SK-N-SH treated with all-trans-retinoic acid at 6 μM for 48 hours (cell line): ENCODE results near the gene IFITM1.

Experiments used
- ATAC-seq: fragments of 200-7000 bp; cut with Tn5 transposase; 3 replicates; pipeline ENCODE4 v1.9.1; 2020; ENCODE audit warnings: mild to moderate bottlenecking, moderate library complexity
- ARNTL ChIP-seq: fragments of 450-650 bp; formaldehyde crosslinking; IDR thresholded peaks from 2 replicates; pipeline ENCODE4 v1.5.0; 2020; ENCODE audit warnings: low read depth, mild to moderate bottlenecking, moderate library complexity, borderline replicate concordance
- BACH2 ChIP-seq: fragments of 250-450 bp; sonication (Bioruptor Pico); IDR thresholded peaks from 2 replicates; pipeline ENCODE4 v1.9.0; 2021; ENCODE audit warnings: mild to moderate bottlenecking, borderline replicate concordance
- CSDC2 ChIP-seq: fragments of 250-450 bp; sonication (Bioruptor Pico); IDR thresholded peaks from 2 replicates; pipeline ENCODE4 v1.5.0; 2020; ENCODE audit warnings: mild to moderate bottlenecking, moderate library complexity
- OSR1 ChIP-seq: fragments of 250-450 bp; sonication (Bioruptor Pico); IDR thresholded peaks from 2 replicates; pipeline ENCODE4 v1.8.0; 2022; ENCODE audit warnings: moderate library complexity, mild to moderate bottlenecking, inconsistent platforms
- SNAI2 ChIP-seq: fragments of 250-450 bp; sonication (Bioruptor Pico); IDR thresholded peaks from 2 replicates; pipeline ENCODE4 v1.5.0; 2020; ENCODE audit warnings: mild to moderate bottlenecking, moderate library complexity
- TCF4 ChIP-seq: fragments of 250-450 bp; sonication (Bioruptor Pico); IDR thresholded peaks from 2 replicates; pipeline ENCODE4 v1.8.0; 2021; ENCODE audit warnings: mild to moderate bottlenecking, moderate library complexity, borderline replicate concordance
- TOX ChIP-seq: fragments of 250-450 bp; sonication (Bioruptor Pico); IDR thresholded peaks from 2 replicates; pipeline ENCODE4 v1.8.0; 2021; ENCODE audit warnings: mild to moderate bottlenecking, moderate library complexity, borderline replicate concordance
- ZC3H10 ChIP-seq: fragments of 250-450 bp; sonication (Bioruptor Pico); IDR thresholded peaks from 2 replicates; pipeline ENCODE4 v1.5.1; 2021; ENCODE audit warnings: mild to moderate bottlenecking, moderate library complexity
- ZFP3 ChIP-seq: fragments of 250-450 bp; sonication (Bioruptor Pico); IDR thresholded peaks from 2 replicates; pipeline ENCODE4 v1.5.0; 2020; ENCODE audit warnings: mild to moderate bottlenecking, moderate library complexity
- ZFP30 ChIP-seq: fragments of 450-650 bp; formaldehyde crosslinking; IDR thresholded peaks from 2 replicates; pipeline ENCODE4 v1.5.0; 2022; ENCODE audit warnings: mild to moderate bottlenecking, moderate library complexity
- ZNF565 ChIP-seq: fragments of 450-650 bp; formaldehyde crosslinking; conservative IDR thresholded peaks from 2 replicates; pipeline ENCODE4 v1.5.0; 2020; ENCODE audit warnings: low read depth, mild to moderate bottlenecking, moderate library complexity
- ZNF70 ChIP-seq: fragments of 450-650 bp; formaldehyde crosslinking; IDR thresholded peaks from 2 replicates; pipeline ENCODE4 v1.5.0; 2020; ENCODE audit warnings: mild to moderate bottlenecking, moderate library complexity
- ZNF8 ChIP-seq: fragments of 450-650 bp; formaldehyde crosslinking; IDR thresholded peaks from 2 replicates; pipeline ENCODE4 v1.5.0; 2020; ENCODE audit warnings: mild to moderate bottlenecking, moderate library complexity
- TF ChIP-seq, protein P1 (sequence below): fragments of 250-450 bp; sonication (Bioruptor Pico); IDR thresholded peaks from 2 replicates; pipeline ENCODE4 v1.5.1; 2021; ENCODE audit warnings: mild to moderate bottlenecking, moderate library complexity
- TF ChIP-seq, protein P2 (sequence below): fragments of 250-450 bp; sonication (Bioruptor Pico); IDR thresholded peaks from 2 replicates; pipeline ENCODE4 v1.5.1; 2020; ENCODE audit warnings: low read depth, mild to moderate bottlenecking, moderate library complexity
- TF ChIP-seq, protein P3 (sequence below): fragments of 250-450 bp; sonication (Bioruptor Pico); IDR thresholded peaks from 2 replicates; pipeline ENCODE4 v1.8.0; 2020; ENCODE audit warnings: mild to moderate bottlenecking, moderate library complexity, borderline replicate concordance
- TF ChIP-seq, protein P4 (sequence below): fragments of 250-450 bp; sonication (Bioruptor Pico); IDR thresholded peaks from 2 replicates; pipeline ENCODE4 v1.5.0; 2020; ENCODE audit warnings: mild to moderate bottlenecking, moderate library complexity

The IFITM1 gene

DNA sequence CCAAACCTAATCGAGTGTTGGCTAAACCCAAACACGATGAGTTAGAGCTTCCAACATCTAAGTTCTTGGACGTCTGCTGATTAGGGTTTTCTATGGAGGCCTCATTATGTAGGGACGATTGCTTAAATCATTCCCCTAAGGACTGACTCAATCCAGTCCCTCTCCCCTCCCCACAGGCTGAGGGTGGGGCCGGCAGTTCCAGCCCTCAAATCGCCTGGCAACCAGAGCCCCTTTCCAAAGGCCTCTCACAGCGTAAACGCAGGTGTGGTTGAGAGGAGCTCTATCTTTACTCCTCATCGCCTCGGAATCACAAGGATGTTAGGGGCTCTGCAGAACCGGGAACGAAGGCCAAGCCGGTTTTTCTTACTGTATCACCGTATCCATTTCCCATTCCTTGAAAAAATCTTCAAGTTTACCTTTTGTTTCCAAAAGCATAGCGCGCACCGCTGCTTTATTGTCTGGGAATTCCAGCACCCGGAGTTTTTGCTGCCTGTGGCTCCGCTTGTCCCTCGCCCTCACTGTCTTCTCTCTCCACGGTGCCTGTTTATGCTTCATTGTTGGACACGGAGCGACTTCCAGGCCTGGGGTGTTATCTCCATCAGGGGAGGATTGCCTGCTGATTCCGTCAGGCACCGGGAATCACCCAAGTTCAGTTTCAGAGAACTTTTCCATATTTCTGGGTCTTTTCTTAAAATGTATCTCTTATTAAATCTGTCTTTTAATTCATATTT lies 20.6 kb downstream of the IFITM1 start:
- TF ChIP-seq TCF4 (CRISPR knock-in tag) (no peak), BACH2 (CRISPR knock-in tag) (no peak), CSDC2 (CRISPR knock-in tag) (no peak)
- TF ChIP-seq, protein P1, sequence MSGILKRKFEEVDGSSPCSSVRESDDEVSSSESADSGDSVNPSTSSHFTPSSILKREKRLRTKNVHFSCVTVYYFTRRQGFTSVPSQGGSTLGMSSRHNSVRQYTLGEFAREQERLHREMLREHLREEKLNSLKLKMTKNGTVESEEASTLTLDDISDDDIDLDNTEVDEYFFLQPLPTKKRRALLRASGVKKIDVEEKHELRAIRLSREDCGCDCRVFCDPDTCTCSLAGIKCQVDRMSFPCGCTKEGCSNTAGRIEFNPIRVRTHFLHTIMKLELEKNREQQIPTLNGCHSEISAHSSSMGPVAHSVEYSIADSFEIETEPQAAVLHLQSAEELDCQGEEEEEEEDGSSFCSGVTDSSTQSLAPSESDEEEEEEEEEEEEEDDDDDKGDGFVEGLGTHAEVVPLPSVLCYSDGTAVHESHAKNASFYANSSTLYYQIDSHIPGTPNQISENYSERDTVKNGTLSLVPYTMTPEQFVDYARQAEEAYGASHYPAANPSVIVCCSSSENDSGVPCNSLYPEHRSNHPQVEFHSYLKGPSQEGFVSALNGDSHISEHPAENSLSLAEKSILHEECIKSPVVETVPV (CRISPR knock-in tag), result no peak
- TF ChIP-seq, protein P2, sequence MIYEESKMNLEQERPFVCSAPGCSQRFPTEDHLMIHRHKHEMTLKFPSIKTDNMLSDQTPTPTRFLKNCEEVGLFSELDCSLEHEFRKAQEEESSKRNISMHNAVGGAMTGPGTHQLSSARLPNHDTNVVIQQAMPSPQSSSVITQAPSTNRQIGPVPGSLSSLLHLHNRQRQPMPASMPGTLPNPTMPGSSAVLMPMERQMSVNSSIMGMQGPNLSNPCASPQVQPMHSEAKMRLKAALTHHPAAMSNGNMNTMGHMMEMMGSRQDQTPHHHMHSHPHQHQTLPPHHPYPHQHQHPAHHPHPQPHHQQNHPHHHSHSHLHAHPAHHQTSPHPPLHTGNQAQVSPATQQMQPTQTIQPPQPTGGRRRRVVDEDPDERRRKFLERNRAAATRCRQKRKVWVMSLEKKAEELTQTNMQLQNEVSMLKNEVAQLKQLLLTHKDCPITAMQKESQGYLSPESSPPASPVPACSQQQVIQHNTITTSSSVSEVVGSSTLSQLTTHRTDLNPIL (CRISPR knock-in tag), result no peak
- ATAC-seq, result no peak

DNA sequence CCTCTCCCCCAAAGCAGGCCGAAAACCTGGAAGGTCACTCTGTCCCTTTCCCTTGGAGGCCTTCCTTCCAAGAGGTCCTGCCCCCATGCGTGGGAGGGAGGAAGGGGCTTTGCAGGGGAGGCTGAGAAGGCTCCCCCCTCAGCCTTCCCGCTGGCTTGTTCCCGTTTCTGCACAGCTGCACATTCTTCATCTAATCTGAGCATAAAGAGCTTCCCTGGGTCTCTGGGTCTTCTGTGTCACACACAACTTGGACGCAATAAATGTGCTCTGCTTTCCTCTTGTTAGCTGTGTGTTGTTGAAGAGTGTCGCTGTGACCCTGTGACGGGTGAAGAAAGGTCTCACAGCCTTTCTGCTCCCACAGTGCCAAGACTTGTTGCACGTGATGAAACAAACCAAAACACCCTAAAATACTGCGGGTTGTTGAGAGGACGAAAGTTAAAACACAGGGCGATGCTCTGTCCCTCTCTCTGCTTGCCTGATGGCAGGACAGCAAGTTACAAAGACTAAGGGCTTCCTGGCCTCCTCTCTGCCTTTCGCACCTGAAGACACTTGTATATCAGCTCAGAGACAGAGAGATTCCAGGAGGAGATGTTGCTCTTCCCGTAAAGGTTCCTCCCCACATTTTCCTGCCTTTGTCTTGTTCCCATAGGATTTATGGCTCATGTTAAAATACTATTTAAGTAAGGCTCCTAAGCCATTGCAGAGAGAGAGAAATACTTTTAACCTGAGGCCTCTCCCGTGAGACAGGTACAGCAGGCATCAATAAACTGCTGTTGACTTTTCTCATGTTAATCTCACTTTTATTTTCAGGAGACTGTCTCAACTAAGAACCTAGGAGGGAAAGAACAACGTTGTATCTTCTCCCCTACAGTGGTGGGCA lies 22.2 kb downstream of the IFITM1 start:
- no peak for TF ChIP-seq ZFP3
- no peak for TF ChIP-seq ZNF8 (CRISPR knock-in tag)
- no peak for TF ChIP-seq CSDC2 (CRISPR knock-in tag)
- TF ChIP-seq OSR1 (CRISPR knock-in tag), result no peak
- TF ChIP-seq ZFP30 (CRISPR knock-in tag), result no peak
- no peak for TF ChIP-seq SNAI2 (CRISPR knock-in tag)
- no peak for TF ChIP-seq TCF4 (CRISPR knock-in tag)
- no peak for TF ChIP-seq ARNTL (CRISPR knock-in tag)
- TF ChIP-seq ZNF70 (CRISPR knock-in tag), result no peak
- no peak for TF ChIP-seq ZC3H10
- TF ChIP-seq, protein P3, sequence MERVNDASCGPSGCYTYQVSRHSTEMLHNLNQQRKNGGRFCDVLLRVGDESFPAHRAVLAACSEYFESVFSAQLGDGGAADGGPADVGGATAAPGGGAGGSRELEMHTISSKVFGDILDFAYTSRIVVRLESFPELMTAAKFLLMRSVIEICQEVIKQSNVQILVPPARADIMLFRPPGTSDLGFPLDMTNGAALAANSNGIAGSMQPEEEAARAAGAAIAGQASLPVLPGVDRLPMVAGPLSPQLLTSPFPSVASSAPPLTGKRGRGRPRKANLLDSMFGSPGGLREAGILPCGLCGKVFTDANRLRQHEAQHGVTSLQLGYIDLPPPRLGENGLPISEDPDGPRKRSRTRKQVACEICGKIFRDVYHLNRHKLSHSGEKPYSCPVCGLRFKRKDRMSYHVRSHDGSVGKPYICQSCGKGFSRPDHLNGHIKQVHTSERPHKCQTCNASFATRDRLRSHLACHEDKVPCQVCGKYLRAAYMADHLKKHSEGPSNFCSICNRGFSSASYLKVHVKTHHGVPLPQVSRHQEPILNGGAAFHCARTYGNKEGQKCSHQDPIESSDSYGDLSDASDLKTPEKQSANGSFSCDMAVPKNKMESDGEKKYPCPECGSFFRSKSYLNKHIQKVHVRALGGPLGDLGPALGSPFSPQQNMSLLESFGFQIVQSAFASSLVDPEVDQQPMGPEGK (CRISPR knock-in tag), result no peak
- TF ChIP-seq, protein P4, sequence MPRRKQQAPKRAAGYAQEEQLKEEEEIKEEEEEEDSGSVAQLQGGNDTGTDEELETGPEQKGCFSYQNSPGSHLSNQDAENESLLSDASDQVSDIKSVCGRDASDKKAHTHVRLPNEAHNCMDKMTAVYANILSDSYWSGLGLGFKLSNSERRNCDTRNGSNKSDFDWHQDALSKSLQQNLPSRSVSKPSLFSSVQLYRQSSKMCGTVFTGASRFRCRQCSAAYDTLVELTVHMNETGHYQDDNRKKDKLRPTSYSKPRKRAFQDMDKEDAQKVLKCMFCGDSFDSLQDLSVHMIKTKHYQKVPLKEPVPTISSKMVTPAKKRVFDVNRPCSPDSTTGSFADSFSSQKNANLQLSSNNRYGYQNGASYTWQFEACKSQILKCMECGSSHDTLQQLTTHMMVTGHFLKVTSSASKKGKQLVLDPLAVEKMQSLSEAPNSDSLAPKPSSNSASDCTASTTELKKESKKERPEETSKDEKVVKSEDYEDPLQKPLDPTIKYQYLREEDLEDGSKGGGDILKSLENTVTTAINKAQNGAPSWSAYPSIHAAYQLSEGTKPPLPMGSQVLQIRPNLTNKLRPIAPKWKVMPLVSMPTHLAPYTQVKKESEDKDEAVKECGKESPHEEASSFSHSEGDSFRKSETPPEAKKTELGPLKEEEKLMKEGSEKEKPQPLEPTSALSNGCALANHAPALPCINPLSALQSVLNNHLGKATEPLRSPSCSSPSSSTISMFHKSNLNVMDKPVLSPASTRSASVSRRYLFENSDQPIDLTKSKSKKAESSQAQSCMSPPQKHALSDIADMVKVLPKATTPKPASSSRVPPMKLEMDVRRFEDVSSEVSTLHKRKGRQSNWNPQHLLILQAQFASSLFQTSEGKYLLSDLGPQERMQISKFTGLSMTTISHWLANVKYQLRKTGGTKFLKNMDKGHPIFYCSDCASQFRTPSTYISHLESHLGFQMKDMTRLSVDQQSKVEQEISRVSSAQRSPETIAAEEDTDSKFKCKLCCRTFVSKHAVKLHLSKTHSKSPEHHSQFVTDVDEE (CRISPR knock-in tag), result no peak
- TF ChIP-seq ZNF565 (CRISPR knock-in tag), result no peak
- TF ChIP-seq, protein P1 (CRISPR knock-in tag), result no peak
- TF ChIP-seq BACH2 (CRISPR knock-in tag), result no peak
- TF ChIP-seq TOX (CRISPR knock-in tag), result no peak
- TF ChIP-seq, protein P2 (CRISPR knock-in tag), result no peak
- no peak for ATAC-seq
